ENCODE data around the gene CDS2.

CDS2 gene

DNA sequence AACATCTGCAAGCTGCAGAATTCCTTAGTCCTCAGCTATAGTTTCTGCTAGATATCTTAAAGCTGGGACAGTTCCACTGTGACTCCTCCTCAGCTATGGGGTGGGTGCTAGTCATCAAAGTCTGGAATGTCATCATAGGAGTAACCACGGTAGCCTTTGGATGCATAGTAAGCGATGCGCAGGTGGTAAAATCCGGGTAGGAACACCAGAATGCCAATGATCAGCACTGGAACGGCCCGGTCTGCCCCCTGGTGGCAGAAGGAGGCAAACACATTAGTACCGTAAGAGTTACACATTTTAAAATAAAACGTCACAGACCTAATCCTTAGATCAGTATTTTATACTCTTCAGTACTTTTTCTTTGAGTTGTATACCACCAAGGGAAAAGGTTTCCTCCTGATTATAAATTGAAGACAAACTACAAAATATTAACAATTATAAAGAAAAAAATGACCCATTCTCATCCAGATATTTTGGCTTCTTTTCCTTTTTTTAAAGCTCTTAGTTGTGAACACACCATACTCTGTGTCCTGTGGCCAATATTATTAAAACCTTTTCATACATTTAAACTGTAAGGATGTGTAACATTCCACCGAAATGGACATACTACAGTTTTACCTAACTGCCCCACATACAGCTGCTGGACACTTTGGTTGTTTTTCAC, 26.0 kb upstream of the CDS2 start:
- no peak for DNase-seq (ENCODE audit: low read depth, low spot score)
- peak; percentile 72 for TF ChIP-seq CTCF (IDR thresholded peaks at IDR 0.05; ENCODE audit: insufficient read depth, low read length, missing control alignments)
- ChIA-PET POLR2A (no interaction called here), CTCF (interaction anchor here (0.6 to 4.8 kb wide), 53 partner anchors 8 to 495 kb away, joined by 3 to 61 read pairs (median 4); no protein-coding TSS in a partner anchor)
- H3K4me3 ChIP-seq (ENCODE audit: low read depth, low read length): no peak overlapping the region

DNA sequence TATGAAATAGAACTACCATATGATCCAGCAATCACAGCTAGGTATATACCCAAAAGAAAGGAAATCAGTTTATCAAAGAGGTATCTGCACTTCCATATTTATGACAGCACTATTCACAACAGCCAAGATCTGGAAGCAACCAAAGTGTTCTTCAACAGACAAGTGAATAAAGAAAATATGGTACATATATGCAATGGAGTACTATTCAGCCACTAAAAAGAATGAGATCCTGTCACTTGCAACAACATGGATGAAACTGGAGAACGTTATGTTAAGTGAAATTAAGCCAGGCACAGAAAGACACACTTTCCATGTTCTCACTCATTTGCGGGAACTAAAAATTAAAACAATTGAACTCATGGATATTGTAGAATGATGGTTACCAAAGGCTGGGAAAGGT, 22.3 kb upstream of the CDS2 start:
- POLR2A ChIA-PET: no interaction called here
- no peak for DNase-seq (ENCODE audit: low read depth, low spot score)
- no peak overlapping the region for H3K4me3 ChIP-seq (ENCODE audit: low read depth, low read length)
- CTCF ChIA-PET: interaction anchor here (1.1 to 2.4 kb wide), 2 partner anchors 8 to 117 kb away, joined by 3 to 7 read pairs; no protein-coding TSS in a partner anchor
- TF ChIP-seq CTCF (IDR thresholded peaks at IDR 0.05; ENCODE audit: insufficient read depth, low read length, missing control alignments): no peak

- POLR2A ChIA-PET: no interaction called here
Measured at GRCh38 chr20:5109276-5109675, 17.5 kb upstream of the CDS2 start.

GRCh38 chr20:5113615-5113986, 13.2 kb upstream of the CDS2 start:
- DNase-seq (ENCODE audit: low read depth, low spot score): no peak

More at GRCh38 chr20:5109276-5109675, 17.5 kb upstream of the CDS2 start:
- TF ChIP-seq CTCF (IDR thresholded peaks at IDR 0.05; ENCODE audit: insufficient read depth, low read length, missing control alignments): no peak
- DNase-seq (ENCODE audit: low read depth, low spot score): no peak
- no peak overlapping the region for H3K4me3 ChIP-seq (ENCODE audit: low read depth, low read length)
- CTCF ChIA-PET: interaction anchor here (0.8 to 3.3 kb wide), 2 partner anchors 8 to 83 kb away, joined by 4 to 10 read pairs; no protein-coding TSS in a partner anchor

GRCh38 chr20:5114403-5114802, 12.4 kb upstream of the CDS2 start:
- H3K4me3 ChIP-seq (ENCODE audit: low read depth, low read length): no peak overlapping the region
- ChIA-PET CTCF (no interaction called here), POLR2A (no interaction called here)
- no peak for DNase-seq (ENCODE audit: low read depth, low spot score)
- TF ChIP-seq CTCF (IDR thresholded peaks at IDR 0.05; ENCODE audit: insufficient read depth, low read length, missing control alignments): no peak

More at GRCh38 chr20:5113615-5113986, 13.2 kb upstream of the CDS2 start:
- peak overlapping the region; percentile 92 for H3K4me3 ChIP-seq (ENCODE audit: low read depth, low read length)
- no peak for TF ChIP-seq CTCF (IDR thresholded peaks at IDR 0.05; ENCODE audit: insufficient read depth, low read length, missing control alignments)
- POLR2A ChIA-PET: no interaction called here
- CTCF ChIA-PET: no interaction called here

GRCh38 chr20:5116875-5117274, 9.9 kb upstream of the CDS2 start:
- no peak for TF ChIP-seq CTCF (IDR thresholded peaks at IDR 0.05; ENCODE audit: insufficient read depth, low read length, missing control alignments)
- ChIA-PET POLR2A (no interaction called here), CTCF (interaction anchor here (1.4 to 1.5 kb wide), 2 partner anchors 58 to 106 kb away, joined by 4 to 6 read pairs; no protein-coding TSS in a partner anchor)
- H3K4me3 ChIP-seq (ENCODE audit: low read depth, low read length): no peak overlapping the region
- DNase-seq (ENCODE audit: low read depth, low spot score): no peak
